GM12878 (cell line): ENCODE measurements around the gene PNMA5. TPM values are rescaled to one million over a fixed set of nuclear protein-coding genes. Genes with fewer than 3 reads are reported as not detected.

Source experiments
- ATAC-seq: fragments of 200-7000 bp; cut with Tn5 transposase; 3 replicates; pipeline ENCODE4 v1.9.1; 2020; ENCODE audit warnings: mild to moderate bottlenecking, moderate library complexity
- BruUV-seq: library from RNA; stranded (reverse); fragments of 400-500 nt; replicated peaks from 2 replicates; lab custom pipeline; 2021; lab: Mats Ljungman, UMichigan
- CTCF ChIA-PET: fragments of 300-600 bp; sonication (Branson Sonifier 250); formaldehyde crosslinking; extraction: SDS; loops from one replicate; lab custom pipeline; 2021; ENCODE audit warnings: inconsistent platforms; lab: Yijun Ruan, JAX
- POLR2A ChIA-PET: fragments of 350-600 bp; formaldehyde crosslinking; extraction: SDS; loops from one replicate; lab custom pipeline; 2021; ENCODE audit warnings: inconsistent platforms; lab: Charles Lee
- RAD21 ChIA-PET: fragments of 300-600 bp; sonication (Branson Sonifier 250); formaldehyde crosslinking; loops from one replicate; lab custom pipeline; 2023; ENCODE audit warnings: antibody characterized with exemption; ENCODE audit not compliant: unreplicated experiment; lab: Charles Lee
- SMC1A ChIA-PET: fragments of 300-600 bp; sonication (Branson Sonifier 250); formaldehyde crosslinking; loops from one replicate; lab custom pipeline; 2023; ENCODE audit not compliant: unreplicated experiment, uncharacterized antibody; lab: Charles Lee
- DNase-seq: peaks from one replicate; pipeline ENCODE4 v3.0.0-alpha.2; 2011; ENCODE audit warnings: low read depth, low spot score
- FAIRE-seq: peaks from 3 replicates; lab custom pipeline; 2011; peaks lifted over from hg19 to GRCh38; lab: Jason Lieb, UNC
- H2AFZ ChIP-seq: 2 replicates; pipeline ENCODE4 v1.6.0; 2011; ENCODE audit warnings: low read depth, low read length, control low read depth; ENCODE audit not compliant: control insufficient read depth
- H3K27ac ChIP-seq: 2 replicates; pipeline ENCODE4 v1.5.1; 2011; ENCODE audit warnings: control low read depth; ENCODE audit not compliant: control insufficient read depth, insufficient read depth
- H3K27me3 ChIP-seq, 2 experiments: replicated peaks in 1 of 2; 2 replicates each; pipeline versions ENCODE4 v1.6.0 to v1.6.1; 2011; ENCODE audit warnings: low read length in 1 of 2; ENCODE audit not compliant: control insufficient read depth in 2 of 2, insufficient read depth in 2 of 2
- H3K36me3 ChIP-seq, 2 experiments: 2 replicates each; pipeline ENCODE4 v1.5.1; 2011; ENCODE audit warnings: low read length in 1 of 2; ENCODE audit not compliant: control insufficient read depth in 2 of 2, insufficient read depth in 2 of 2
- H3K4me1 ChIP-seq: 2 replicates; pipeline ENCODE4 v1.6.1; 2011; ENCODE audit warnings: mild to moderate bottlenecking, low read length, moderate library complexity, mixed read lengths; ENCODE audit not compliant: control insufficient read depth, insufficient read depth
- H3K4me2 ChIP-seq: 2 replicates; pipeline ENCODE4 v1.6.0; 2011; ENCODE audit warnings: control low read depth; ENCODE audit not compliant: control insufficient read depth, insufficient read depth
- H3K4me3 ChIP-seq: fragments of 200-600 bp; sonication (generic); 2 replicates; pipeline ENCODE4 v1.5.1; 2016
- H3K79me2 ChIP-seq: 2 replicates; pipeline ENCODE4 v1.6.0; 2011; ENCODE audit warnings: low read length; ENCODE audit not compliant: control insufficient read depth, insufficient read depth
- H3K9ac ChIP-seq: 2 replicates; pipeline ENCODE4 v1.8.0; 2011; ENCODE audit warnings: low read length, control low read depth, mixed read lengths; ENCODE audit not compliant: control insufficient read depth, insufficient read depth
- H3K9me3 ChIP-seq: replicated peaks from 3 replicates; pipeline ENCODE4 v1.5.1; 2011; ENCODE audit warnings: mild to moderate bottlenecking, low read length; ENCODE audit not compliant: control insufficient read depth, insufficient read depth
- H4K20me1 ChIP-seq: 2 replicates; pipeline ENCODE4 v1.6.0; 2011; ENCODE audit not compliant: control insufficient read depth, insufficient read depth
- BMI1 ChIP-seq: fragments of 450-650 bp; IDR thresholded peaks from 2 replicates; pipeline ENCODE4 v1.6.1; 2016; ENCODE audit warnings: mild to moderate bottlenecking, moderate library complexity, borderline replicate concordance
- CEBPB ChIP-seq, 2 experiments: fragments of 150-350 bp in 1 of 2; IDR thresholded peaks; 2 replicates each; pipeline ENCODE4 v1.6.1; 2012 to 2014; ENCODE audit warnings: low read depth in 2 of 2, low read length in 2 of 2, borderline replicate concordance in 1 of 2, inconsistent platforms in 1 of 2
- IRF4 ChIP-seq: IDR thresholded peaks from 2 replicates; pipeline ENCODE4 v1.6.1; 2011; ENCODE audit warnings: low read depth, low read length
- NBN ChIP-seq: fragments of 450-650 bp; IDR thresholded peaks from 2 replicates; pipeline ENCODE4 v1.6.1; 2016
- POU2F2 ChIP-seq: IDR thresholded peaks from 3 replicates; pipeline ENCODE4 v1.6.1; 2011; ENCODE audit warnings: low read depth, mild to moderate bottlenecking, low read length, borderline replicate concordance
- RUNX3 ChIP-seq: IDR thresholded peaks from 2 replicates; pipeline ENCODE4 v1.6.1; 2012; ENCODE audit warnings: low read length, inconsistent platforms
- SMC3 ChIP-seq: IDR thresholded peaks from 2 replicates; pipeline ENCODE4 v1.6.1; 2011; ENCODE audit warnings: low read length, improper control_type of control experiment, borderline replicate concordance
- TCF3 ChIP-seq: IDR thresholded peaks from 2 replicates; pipeline ENCODE4 v1.6.1; 2012; ENCODE audit warnings: low read depth, mild to moderate bottlenecking, low read length, borderline replicate concordance; ENCODE audit not compliant: insufficient read depth
- ZNF274 ChIP-seq: IDR thresholded peaks from one replicate; pipeline ENCODE4 v1.8.0; 2011; ENCODE audit not compliant: insufficient read length, insufficient read depth
- ZSCAN29 ChIP-seq: fragments of 450-650 bp; IDR thresholded peaks from 2 replicates; pipeline ENCODE4 v1.6.1; 2017; ENCODE audit warnings: mild to moderate bottlenecking, moderate library complexity
- WGBS: methylation state at CpG from one replicate; pipeline ENCODE4 v1.1.6; 2016; ENCODE audit warnings: low lambda C conversion rate; ENCODE audit not compliant: insufficient replicate concordance, insufficient coverage; ENCODE audit errors: missing lambda C conversion rate; 5-methylcytosine and 5-hydroxymethylcytosine counted together
- in situ Hi-C: fragments of 300-500 bp; cut with MboI; formaldehyde crosslinking; loops from 9 replicates; pipeline ENCODE4 v1.14.3; 2018; ENCODE audit warnings: mixed read lengths
- intact Hi-C: fragments of 100-400 bp; cut with micrococcal nuclease; formaldehyde crosslinking; loops from one replicate; pipeline ENCODE4 v1.14.2; 2022; ENCODE audit not compliant: unreplicated experiment
- polyA plus RNA-seq, 11 experiments: library from polyadenylated mRNA; depleted of rRNA in 4 of 11; unstranded in 6 of 11; stranded (reverse) in 5 of 11; fragments of >200 nt; fragmentation: Nextera tagmentation in 4 of 11; fragmentation: Illumina TruSeq in 1 of 11; extraction: Ambion mirVana in 4 of 11; extraction: Trizol in 1 of 11; gene quantifications; 1 replicate in 1 of 11; 2 replicates in 10 of 11; pipeline versions ENCODE4 v1.2.1 to v1.2.3, GENCODE V29; 2011 to 2016; ENCODE audit warnings: inconsistent platforms in 2 of 11, missing spikeins in 2 of 11, low read depth in 1 of 11
- total RNA-seq, 4 experiments: library from RNA; depleted of rRNA in 3 of 4; stranded (reverse); fragments of >200 nt in 3 of 4; fragmentation: Illumina TruSeq in 1 of 4; extraction: Trizol in 1 of 4; gene quantifications; 2 replicates each; pipeline versions ENCODE4 v1.2.1 to v1.2.3, GENCODE V29; 2013 to 2021
- TF ChIP-seq, protein P1 (sequence below): fragments of 450-650 bp; IDR thresholded peaks from 2 replicates; pipeline ENCODE4 v1.6.1; 2017; ENCODE audit warnings: borderline replicate concordance
- TF ChIP-seq, protein P2 (sequence below): fragments of 450-650 bp; IDR thresholded peaks from 2 replicates; pipeline ENCODE4 v1.6.1; 2017; ENCODE audit warnings: mild to moderate bottlenecking, low read depth, inconsistent platforms; ENCODE audit not compliant: poor library complexity, severe bottlenecking
- TF ChIP-seq, protein P3 (sequence below): fragments of 450-650 bp; formaldehyde crosslinking; IDR thresholded peaks from 2 replicates; pipeline ENCODE4 v1.4.0; 2022; ENCODE audit warnings: mild to moderate bottlenecking, moderate library complexity
- TF ChIP-seq, protein P4 (sequence below): fragments of 450-650 bp; IDR thresholded peaks from 2 replicates; pipeline ENCODE4 v1.6.1; 2016; ENCODE audit warnings: mild to moderate bottlenecking
- TF ChIP-seq, protein P5 (sequence below): fragments of 450-650 bp; IDR thresholded peaks from 2 replicates; pipeline ENCODE4 v1.6.1; 2017; ENCODE audit warnings: mild to moderate bottlenecking

The PNMA5 gene
- total and polyA plus RNA-seq, 10 of the 15 experiments (the other 5 are each of a cell fraction or from before 2014, with no cell fraction given), result 0.03 TPM; not detected in 9

DNA sequence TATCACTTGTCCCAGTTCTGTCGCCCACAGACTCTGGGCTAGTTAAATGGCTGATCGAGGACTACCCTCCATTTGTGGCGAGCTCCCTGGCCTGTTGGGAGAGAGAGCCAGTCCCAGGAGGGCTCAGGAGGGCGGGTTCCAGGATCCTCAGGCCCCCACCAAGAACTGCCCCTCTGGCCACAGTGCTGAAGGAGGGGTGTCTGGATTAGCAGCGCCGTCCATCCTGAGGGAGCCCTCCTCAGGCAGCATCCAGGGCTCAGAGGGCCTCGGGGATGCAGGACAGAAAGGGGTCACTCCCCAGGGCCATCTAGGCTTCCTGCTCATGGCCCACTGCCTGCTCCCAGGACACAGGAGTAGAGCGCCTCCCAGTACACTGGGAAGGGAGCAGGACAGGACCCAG is 6.1 kb downstream of the PNMA5 start:
- 61% methylated on average over 8 of the region's 8 CpGs for WGBS
- Histone ChIP-seq H2AFZ (no peak overlapping the region), H3K27ac (no peak overlapping the region), H3K4me2 (no peak overlapping the region), H3K4me1 (peaks cover 10% of the 10 kb centered on the region), H3K9ac (no peak overlapping the region), H3K27me3 (no peaks in the 10 kb centered on the region), H3K4me3 (no peak overlapping the region), H3K36me3 (no peaks in the 10 kb centered on the region), H3K79me2 (no peaks in the 10 kb centered on the region), H3K9me3 (no peaks in the 10 kb centered on the region; the same call in 2 of the 3 replicates), H4K20me1 (no peaks in the 10 kb centered on the region)
- DNase-seq, result no peak
- no peak for ATAC-seq
- ChIA-PET POLR2A (no interaction called here), RAD21 (no interaction called here), SMC1A (no interaction called here), CTCF (no interaction called here)
- no TSS peak for BruUV-seq
- in situ Hi-C loops (no loop called here), intact Hi-C loops (no loop called here)
- FAIRE-seq, result no peak
- TF ChIP-seq TCF3 (no peak), RUNX3 (no peak), IRF4 (no peak), ZSCAN29 (no peak), ZNF274 (no peak), NBN (no peak), CEBPB (IDR thresholded peaks at IDR 0.05; ENCODE audit: borderline replicate concordance in 1 of 2, low read depth in 2 of 2, low read length in 2 of 2) (no peak), POU2F2 (no peak), BMI1 (no peak), SMC3 (no peak)
- TF ChIP-seq, protein P1, sequence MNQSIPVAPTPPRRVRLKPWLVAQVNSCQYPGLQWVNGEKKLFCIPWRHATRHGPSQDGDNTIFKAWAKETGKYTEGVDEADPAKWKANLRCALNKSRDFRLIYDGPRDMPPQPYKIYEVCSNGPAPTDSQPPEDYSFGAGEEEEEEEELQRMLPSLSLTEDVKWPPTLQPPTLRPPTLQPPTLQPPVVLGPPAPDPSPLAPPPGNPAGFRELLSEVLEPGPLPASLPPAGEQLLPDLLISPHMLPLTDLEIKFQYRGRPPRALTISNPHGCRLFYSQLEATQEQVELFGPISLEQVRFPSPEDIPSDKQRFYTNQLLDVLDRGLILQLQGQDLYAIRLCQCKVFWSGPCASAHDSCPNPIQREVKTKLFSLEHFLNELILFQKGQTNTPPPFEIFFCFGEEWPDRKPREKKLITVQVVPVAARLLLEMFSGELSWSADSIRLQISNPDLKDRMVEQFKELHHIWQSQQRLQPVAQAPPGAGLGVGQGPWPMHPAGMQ, result no peak
- TF ChIP-seq, protein P2, sequence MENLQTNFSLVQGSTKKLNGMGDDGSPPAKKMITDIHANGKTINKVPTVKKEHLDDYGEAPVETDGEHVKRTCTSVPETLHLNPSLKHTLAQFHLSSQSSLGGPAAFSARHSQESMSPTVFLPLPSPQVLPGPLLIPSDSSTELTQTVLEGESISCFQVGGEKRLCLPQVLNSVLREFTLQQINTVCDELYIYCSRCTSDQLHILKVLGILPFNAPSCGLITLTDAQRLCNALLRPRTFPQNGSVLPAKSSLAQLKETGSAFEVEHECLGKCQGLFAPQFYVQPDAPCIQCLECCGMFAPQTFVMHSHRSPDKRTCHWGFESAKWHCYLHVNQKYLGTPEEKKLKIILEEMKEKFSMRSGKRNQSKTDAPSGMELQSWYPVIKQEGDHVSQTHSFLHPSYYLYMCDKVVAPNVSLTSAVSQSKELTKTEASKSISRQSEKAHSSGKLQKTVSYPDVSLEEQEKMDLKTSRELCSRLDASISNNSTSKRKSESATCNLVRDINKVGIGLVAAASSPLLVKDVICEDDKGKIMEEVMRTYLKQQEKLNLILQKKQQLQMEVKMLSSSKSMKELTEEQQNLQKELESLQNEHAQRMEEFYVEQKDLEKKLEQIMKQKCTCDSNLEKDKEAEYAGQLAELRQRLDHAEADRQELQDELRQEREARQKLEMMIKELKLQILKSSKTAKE, result no peak
- TF ChIP-seq, protein P3, sequence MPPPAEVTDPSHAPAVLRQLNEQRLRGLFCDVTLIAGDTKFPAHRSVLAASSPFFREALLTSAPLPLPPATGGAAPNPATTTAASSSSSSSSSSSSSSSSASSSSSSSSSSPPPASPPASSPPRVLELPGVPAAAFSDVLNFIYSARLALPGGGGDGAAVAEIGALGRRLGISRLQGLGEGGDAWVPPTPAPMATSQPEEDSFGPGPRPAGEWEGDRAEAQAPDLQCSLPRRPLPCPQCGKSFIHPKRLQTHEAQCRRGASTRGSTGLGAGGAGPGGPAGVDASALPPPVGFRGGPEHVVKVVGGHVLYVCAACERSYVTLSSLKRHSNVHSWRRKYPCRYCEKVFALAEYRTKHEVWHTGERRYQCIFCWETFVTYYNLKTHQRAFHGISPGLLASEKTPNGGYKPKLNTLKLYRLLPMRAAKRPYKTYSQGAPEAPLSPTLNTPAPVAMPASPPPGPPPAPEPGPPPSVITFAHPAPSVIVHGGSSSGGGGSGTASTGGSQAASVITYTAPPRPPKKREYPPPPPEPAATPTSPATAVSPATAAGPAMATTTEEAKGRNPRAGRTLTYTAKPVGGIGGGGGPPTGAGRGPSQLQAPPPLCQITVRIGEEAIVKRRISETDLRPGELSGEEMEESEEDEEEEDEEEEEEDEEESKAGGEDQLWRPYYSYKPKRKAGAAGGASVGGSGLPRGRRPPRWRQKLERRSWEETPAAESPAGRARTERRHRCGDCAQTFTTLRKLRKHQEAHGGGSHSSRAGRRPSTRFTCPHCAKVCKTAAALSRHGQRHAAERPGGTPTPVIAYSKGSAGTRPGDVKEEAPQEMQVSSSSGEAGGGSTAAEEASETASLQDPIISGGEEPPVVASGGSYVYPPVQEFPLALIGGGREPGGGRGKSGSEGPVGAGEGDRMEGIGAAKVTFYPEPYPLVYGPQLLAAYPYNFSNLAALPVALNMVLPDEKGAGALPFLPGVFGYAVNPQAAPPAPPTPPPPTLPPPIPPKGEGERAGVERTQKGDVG (CRISPR knock-in tag), result no peak
- TF ChIP-seq, protein P4, sequence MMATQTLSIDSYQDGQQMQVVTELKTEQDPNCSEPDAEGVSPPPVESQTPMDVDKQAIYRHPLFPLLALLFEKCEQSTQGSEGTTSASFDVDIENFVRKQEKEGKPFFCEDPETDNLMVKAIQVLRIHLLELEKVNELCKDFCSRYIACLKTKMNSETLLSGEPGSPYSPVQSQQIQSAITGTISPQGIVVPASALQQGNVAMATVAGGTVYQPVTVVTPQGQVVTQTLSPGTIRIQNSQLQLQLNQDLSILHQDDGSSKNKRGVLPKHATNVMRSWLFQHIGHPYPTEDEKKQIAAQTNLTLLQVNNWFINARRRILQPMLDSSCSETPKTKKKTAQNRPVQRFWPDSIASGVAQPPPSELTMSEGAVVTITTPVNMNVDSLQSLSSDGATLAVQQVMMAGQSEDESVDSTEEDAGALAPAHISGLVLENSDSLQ, result no peak
- TF ChIP-seq, protein P5, sequence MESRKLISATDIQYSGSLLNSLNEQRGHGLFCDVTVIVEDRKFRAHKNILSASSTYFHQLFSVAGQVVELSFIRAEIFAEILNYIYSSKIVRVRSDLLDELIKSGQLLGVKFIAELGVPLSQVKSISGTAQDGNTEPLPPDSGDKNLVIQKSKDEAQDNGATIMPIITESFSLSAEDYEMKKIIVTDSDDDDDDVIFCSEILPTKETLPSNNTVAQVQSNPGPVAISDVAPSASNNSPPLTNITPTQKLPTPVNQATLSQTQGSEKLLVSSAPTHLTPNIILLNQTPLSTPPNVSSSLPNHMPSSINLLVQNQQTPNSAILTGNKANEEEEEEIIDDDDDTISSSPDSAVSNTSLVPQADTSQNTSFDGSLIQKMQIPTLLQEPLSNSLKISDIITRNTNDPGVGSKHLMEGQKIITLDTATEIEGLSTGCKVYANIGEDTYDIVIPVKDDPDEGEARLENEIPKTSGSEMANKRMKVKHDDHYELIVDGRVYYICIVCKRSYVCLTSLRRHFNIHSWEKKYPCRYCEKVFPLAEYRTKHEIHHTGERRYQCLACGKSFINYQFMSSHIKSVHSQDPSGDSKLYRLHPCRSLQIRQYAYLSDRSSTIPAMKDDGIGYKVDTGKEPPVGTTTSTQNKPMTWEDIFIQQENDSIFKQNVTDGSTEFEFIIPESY, result no peak
